HepG2 (cell line): ENCODE data around the gene RRAS. TPM values are rescaled to one million over a fixed set of nuclear protein-coding genes. Genes with fewer than 3 reads are reported as not detected.

Source experiments
- AHR ChIP-seq: IDR thresholded peaks from 2 replicates; pipeline ENCODE4 v1.6.1; 2018; ENCODE audit warnings: missing genetic modification reagents, missing compliant biosample characterization
- CHD4 ChIP-seq: fragments of 200-600 bp; sonication (generic); IDR thresholded peaks from 2 replicates; pipeline ENCODE4 v1.7.0; 2017; ENCODE audit warnings: mild to moderate bottlenecking, low read length, borderline replicate concordance
- DNMT1 ChIP-seq: sonication (generic); formaldehyde crosslinking; IDR thresholded peaks from 2 replicates; pipeline ENCODE4 v1.5.1; 2020; ENCODE audit warnings: mild to moderate bottlenecking, missing genetic modification reagents
- POLR2A ChIP-seq, 2 experiments: IDR thresholded peaks; 2 replicates each; pipeline ENCODE4 v1.6.1; 2011; ENCODE audit warnings: low read depth in 2 of 2, low read length in 2 of 2, mild to moderate bottlenecking in 1 of 2, moderate library complexity in 1 of 2; ENCODE audit not compliant: insufficient read depth in 1 of 2
- RBFOX2 ChIP-seq: fragments of 200-400 bp; formaldehyde crosslinking; IDR thresholded peaks from 2 replicates; pipeline ENCODE4 v1.6.1; 2017; ENCODE audit warnings: low read depth, mild to moderate bottlenecking, low read length
- TCF7 ChIP-seq: sonication (generic); IDR thresholded peaks from 2 replicates; pipeline ENCODE4 v1.6.1; 2016; ENCODE audit warnings: antibody characterized with exemption, low read depth
- ZFAT ChIP-seq: sonication (generic); formaldehyde crosslinking; conservative IDR thresholded peaks from 2 replicates; pipeline ENCODE4 v1.8.1; 2023; ENCODE audit warnings: missing genetic modification reagents, inconsistent platforms
- ZNF557 ChIP-seq: sonication (generic); formaldehyde crosslinking; IDR thresholded peaks from 2 replicates; pipeline ENCODE4 v1.4.0; 2020; ENCODE audit warnings: missing genetic modification reagents
- ZSCAN31 ChIP-seq: sonication (generic); formaldehyde crosslinking; IDR thresholded peaks from 2 replicates; pipeline ENCODE4 v1.5.0; 2020; ENCODE audit warnings: low read depth, mild to moderate bottlenecking, missing genetic modification reagents
- polyA plus RNA-seq, 8 experiments: library from polyadenylated mRNA; depleted of rRNA in 3 of 8; stranded (reverse) in 7 of 8; unstranded in 1 of 8; fragments of >200 nt; fragmentation: Illumina TruSeq in 4 of 8; extraction: Trizol in 4 of 8; gene quantifications; 2 replicates each; pipeline versions ENCODE4 v1.2.1 to v1.2.3, GENCODE V29; 2011 to 2016; ENCODE audit warnings: low read depth in 4 of 8, missing spikeins in 1 of 8, mixed read lengths in 1 of 8; ENCODE audit not compliant: insufficient read depth in 1 of 8
- total RNA-seq, 5 experiments: library from RNA; depleted of rRNA; stranded (reverse); fragments of >200 nt; fragmentation: Illumina TruSeq; extraction: Trizol; gene quantifications; 2 replicates each; pipeline ENCODE4 v1.2.3, GENCODE V29; 2016; ENCODE audit warnings: low read depth in 1 of 5
- TF ChIP-seq, protein P1 (sequence below): sonication (generic); formaldehyde crosslinking; IDR thresholded peaks from one replicate; pipeline ENCODE4 v1.5.1; 2020; ENCODE audit warnings: mild to moderate bottlenecking, missing genetic modification reagents; ENCODE audit errors: not compliant biosample characterization
- TF ChIP-seq, protein P2 (sequence below): sonication (generic); formaldehyde crosslinking; IDR thresholded peaks from 2 replicates; pipeline ENCODE4 v1.5.0; 2020; ENCODE audit warnings: missing genetic modification reagents
- TF ChIP-seq, protein P3 (sequence below): fragments of 450-650 bp; IDR thresholded peaks from 2 replicates; pipeline ENCODE4 v1.6.1; 2017

The RRAS gene
- total and polyA plus RNA-seq, 2 of the 13 experiments (the other 11 are each of a cell fraction or from before 2014, with no cell fraction given): 1.5 to 12.0 TPM

DNA sequence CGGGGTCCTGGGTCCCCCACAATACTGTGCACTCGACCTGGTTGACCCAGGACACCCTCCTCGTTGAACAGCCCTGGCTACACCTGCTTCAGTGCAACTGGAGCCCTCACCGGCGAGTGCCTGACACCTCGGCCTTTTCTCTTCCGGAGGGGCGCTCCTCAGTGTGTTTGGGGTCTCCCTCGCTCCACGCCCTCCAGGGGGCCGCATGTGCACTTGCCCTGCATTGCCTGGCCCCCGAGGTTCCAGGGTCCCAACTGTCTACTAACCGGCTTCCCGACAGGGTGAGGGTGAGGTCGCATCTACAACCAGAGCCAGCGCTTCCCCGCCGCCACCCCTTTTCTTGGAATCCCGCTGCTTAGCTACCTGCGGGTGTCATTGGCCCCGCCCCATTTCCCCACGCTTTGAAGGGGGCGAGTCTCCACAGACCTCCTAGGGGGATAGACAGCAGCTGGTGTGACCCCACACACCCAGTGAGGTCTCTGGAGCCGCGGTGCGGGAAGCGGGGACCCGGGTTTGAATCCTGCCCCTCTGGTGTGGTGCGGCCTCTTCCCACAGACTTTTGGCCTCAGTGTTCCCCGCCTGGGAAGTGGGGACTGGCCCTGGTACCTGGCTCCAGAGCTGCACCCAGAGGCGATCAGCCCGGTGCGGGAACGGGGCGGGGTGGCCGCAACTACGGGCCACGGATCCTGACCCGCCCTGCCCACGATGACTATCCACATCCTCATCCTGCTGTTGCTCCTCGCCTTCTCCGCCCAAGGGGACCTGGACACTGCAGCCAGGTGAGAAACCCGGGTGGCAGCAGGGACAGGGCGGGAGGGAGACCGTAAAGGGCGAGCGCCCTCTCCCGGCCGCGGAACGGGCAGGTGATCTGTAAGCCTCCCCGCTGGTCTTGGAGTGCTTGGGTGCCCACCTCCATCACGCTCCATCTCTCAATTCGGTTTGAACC, 49.5 kb upstream of the RRAS start, which contains the start of gene ADM5 (continued):
- TF ChIP-seq, protein P1, sequence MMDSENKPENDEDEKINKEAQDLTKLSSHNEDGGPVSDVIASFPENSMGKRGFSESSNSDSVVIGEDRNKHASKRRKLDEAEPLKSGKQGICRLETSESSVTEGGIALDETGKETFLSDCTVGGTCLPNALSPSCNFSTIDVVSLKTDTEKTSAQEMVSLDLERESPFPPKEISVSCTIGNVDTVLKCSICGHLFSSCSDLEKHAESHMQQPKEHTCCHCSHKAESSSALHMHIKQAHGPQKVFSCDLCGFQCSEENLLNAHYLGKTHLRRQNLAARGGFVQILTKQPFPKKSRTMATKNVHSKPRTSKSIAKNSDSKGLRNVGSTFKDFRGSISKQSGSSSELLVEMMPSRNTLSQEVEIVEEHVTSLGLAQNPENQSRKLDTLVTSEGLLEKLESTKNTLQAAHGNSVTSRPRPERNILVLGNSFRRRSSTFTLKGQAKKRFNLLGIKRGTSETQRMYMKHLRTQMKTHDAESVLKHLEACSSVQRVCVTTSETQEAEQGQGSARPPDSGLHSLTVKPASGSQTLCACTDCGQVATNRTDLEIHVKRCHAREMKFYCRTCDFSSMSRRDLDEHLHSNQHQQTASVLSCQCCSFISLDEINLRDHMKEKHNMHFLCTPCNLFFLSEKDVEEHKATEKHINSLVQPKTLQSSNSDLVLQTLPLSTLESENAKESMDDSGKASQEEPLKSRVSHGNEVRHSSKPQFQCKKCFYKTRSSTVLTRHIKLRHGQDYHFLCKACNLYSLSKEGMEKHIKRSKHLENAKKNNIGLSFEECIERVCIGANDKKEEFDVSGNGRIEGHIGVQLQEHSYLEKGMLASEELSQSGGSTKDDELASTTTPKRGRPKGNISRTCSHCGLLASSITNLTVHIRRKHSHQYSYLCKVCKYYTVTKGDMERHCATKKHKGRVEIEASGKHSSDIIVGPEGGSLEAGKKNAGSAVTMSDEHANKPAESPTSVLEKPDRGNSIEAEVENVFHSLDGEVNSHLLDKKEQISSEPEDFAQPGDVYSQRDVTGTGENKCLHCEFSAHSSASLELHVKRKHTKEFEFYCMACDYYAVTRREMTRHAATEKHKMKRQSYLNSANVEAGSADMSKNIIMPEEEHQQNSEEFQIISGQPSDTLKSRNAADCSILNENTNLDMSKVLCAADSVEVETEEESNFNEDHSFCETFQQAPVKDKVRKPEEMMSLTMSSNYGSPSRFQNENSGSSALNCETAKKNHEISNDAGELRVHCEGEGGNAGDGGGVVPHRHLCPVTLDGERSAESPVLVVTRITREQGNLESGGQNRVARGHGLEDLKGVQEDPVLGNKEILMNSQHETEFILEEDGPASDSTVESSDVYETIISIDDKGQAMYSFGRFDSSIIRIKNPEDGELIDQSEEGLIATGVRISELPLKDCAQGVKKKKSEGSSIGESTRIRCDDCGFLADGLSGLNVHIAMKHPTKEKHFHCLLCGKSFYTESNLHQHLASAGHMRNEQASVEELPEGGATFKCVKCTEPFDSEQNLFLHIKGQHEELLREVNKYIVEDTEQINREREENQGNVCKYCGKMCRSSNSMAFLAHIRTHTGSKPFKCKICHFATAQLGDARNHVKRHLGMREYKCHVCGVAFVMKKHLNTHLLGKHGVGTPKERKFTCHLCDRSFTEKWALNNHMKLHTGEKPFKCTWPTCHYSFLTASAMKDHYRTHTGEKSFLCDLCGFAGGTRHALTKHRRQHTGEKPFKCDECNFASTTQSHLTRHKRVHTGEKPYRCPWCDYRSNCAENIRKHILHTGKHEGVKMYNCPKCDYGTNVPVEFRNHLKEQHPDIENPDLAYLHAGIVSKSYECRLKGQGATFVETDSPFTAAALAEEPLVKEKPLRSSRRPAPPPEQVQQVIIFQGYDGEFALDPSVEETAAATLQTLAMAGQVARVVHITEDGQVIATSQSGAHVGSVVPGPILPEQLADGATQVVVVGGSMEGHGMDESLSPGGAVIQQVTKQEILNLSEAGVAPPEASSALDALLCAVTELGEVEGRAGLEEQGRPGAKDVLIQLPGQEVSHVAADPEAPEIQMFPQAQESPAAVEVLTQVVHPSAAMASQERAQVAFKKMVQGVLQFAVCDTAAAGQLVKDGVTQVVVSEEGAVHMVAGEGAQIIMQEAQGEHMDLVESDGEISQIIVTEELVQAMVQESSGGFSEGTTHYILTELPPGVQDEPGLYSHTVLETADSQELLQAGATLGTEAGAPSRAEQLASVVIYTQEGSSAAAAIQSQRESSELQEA (CRISPR knock-in tag): no peak
- TF ChIP-seq, protein P2, sequence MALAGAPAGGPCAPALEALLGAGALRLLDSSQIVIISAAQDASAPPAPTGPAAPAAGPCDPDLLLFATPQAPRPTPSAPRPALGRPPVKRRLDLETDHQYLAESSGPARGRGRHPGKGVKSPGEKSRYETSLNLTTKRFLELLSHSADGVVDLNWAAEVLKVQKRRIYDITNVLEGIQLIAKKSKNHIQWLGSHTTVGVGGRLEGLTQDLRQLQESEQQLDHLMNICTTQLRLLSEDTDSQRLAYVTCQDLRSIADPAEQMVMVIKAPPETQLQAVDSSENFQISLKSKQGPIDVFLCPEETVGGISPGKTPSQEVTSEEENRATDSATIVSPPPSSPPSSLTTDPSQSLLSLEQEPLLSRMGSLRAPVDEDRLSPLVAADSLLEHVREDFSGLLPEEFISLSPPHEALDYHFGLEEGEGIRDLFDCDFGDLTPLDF (CRISPR knock-in tag): no peak
- TF ChIP-seq AHR (no peak), POLR2A (IDR thresholded peaks at IDR 0.05; ENCODE audit: insufficient read depth in 1 of 2, low read depth in 2 of 2, low read length in 2 of 2) (peak in 1 of 2 experiments; percentile 33; a peak in 2 of 4 replicates), TCF7 (no peak), ZNF557 (CRISPR knock-in tag) (no peak), CHD4 (no peak), RBFOX2 (peak; percentile 66), ZFAT (CRISPR knock-in tag) (no peak), ZSCAN31 (CRISPR knock-in tag) (no peak), DNMT1 (CRISPR knock-in tag) (no peak)
- TF ChIP-seq, protein P3, sequence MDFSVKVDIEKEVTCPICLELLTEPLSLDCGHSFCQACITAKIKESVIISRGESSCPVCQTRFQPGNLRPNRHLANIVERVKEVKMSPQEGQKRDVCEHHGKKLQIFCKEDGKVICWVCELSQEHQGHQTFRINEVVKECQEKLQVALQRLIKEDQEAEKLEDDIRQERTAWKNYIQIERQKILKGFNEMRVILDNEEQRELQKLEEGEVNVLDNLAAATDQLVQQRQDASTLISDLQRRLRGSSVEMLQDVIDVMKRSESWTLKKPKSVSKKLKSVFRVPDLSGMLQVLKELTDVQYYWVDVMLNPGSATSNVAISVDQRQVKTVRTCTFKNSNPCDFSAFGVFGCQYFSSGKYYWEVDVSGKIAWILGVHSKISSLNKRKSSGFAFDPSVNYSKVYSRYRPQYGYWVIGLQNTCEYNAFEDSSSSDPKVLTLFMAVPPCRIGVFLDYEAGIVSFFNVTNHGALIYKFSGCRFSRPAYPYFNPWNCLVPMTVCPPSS: no peak
